ENCODE data around the gene STXBP5. TPM values are rescaled to one million over a fixed set of nuclear protein-coding genes. Genes with fewer than 3 reads are reported as not detected.

Gene STXBP5
- total and polyA plus RNA-seq, 2 of the 4 experiments (the other 2 are of a cell fraction) = 13.2 to 46.4 TPM

GRCh38 chr6:147161253-147161973, 42.8 kb upstream of the STXBP5 start (continued):
- TF ChIP-seq NFE2L2 (IDR thresholded peaks at IDR 0.05; ENCODE audit: low read depth, low read length) = no peak

- Histone ChIP-seq H4K20me1 (ENCODE audit: insufficient read depth, low read length) (no peaks in the 10 kb centered on the region), H3K14ac (replicated peaks; ENCODE audit: low read depth, low read length) (no peak overlapping the region), H4K91ac (ENCODE audit: insufficient read depth, low read depth, low read length) (no peak overlapping the region), H3K23ac (ENCODE audit: low read depth, low read length) (no peak overlapping the region), H3K9me3 (ENCODE audit: control insufficient read depth, insufficient read depth, low read length) (no peaks in the 10 kb centered on the region), H3K79me1 (ENCODE audit: low read depth in 1 of 2, low read length in 2 of 2) (peaks cover 0 to 3% of the 10 kb centered on the region in 2 experiments; a peak in 1 of 4 replicates), H2BK20ac (ENCODE audit: low read depth, low read length) (no peak overlapping the region), H3K27me3 (ENCODE audit: control insufficient read depth, insufficient read depth, low read length) (no peaks in the 10 kb centered on the region), H3K56ac (ENCODE audit: extremely low read depth, insufficient read depth, low read length) (no peak overlapping the region), H2AK5ac (ENCODE audit: low read depth, low read length) (no peak overlapping the region), H2AK9ac (replicated peaks; ENCODE audit: low read depth, low read length, poor library complexity) (no peak overlapping the region), H2AFZ (replicated peaks; ENCODE audit: low read length, poor library complexity) (no peak overlapping the region), H4K5ac (ENCODE audit: low read depth, low read length) (no peak overlapping the region), H3K9me1 (ENCODE audit: insufficient read depth, low read length) (no peaks in the 10 kb centered on the region; the same call in 1 of the 2 replicates), H3K4me2 (ENCODE audit: low read depth, low read length) (peak overlapping the region; percentile 2; the same call in 1 of the 2 replicates), H2BK5ac (ENCODE audit: low read depth, low read length, poor library complexity, severe bottlenecking) (peak overlapping the region; percentile 59), H3K9ac (ENCODE audit: low read depth, low read length) (no peak overlapping the region), H3K27ac (ENCODE audit: insufficient read depth, low read length) (no peak overlapping the region), H3K4ac (ENCODE audit: low read depth, low read length) (no peak overlapping the region), H3K18ac (ENCODE audit: low read depth, low read length) (no peak overlapping the region), H2BK120ac (ENCODE audit: low read depth, low read length) (no peak overlapping the region), H3K4me3 (ENCODE audit: insufficient read depth, low read depth, low read length) (no peak overlapping the region), H3K36me3 (ENCODE audit: control insufficient read depth, insufficient read depth, low read length) (no peaks in the 10 kb centered on the region), H3K4me1 (ENCODE audit: control insufficient read depth, insufficient read depth, low read length) (peaks cover 5% of the 10 kb centered on the region; the same call in 1 of the 2 replicates), H2BK15ac (ENCODE audit: low read depth, low read length) (no peak overlapping the region), H4K8ac (ENCODE audit: low read depth in 2 of 2, low read length in 2 of 2) (no peak overlapping the region)
- TF ChIP-seq POLR2A (IDR thresholded peaks at IDR 0.05; ENCODE audit: low read depth, low read length) (no peak), FOS (IDR thresholded peaks at IDR 0.05; ENCODE audit: low read depth, low read length) (peak; percentile 89), USF2 (IDR thresholded peaks at IDR 0.05; ENCODE audit: low read depth, low read length) (no peak), BHLHE40 (IDR thresholded peaks at IDR 0.05; ENCODE audit: low read depth, low read length) (peak; percentile 28; the same call in 1 of the 2 replicates), CTCF (conservative IDR thresholded peaks at IDR 0.05; ENCODE audit: low read depth, low read length) (no peak), RAD21 (IDR thresholded peaks at IDR 0.05; ENCODE audit: low read length) (no peak), CEBPB (IDR thresholded peaks at IDR 0.05; ENCODE audit: low read depth, low read length) (0 out of 2 replicates have a peak, but pooled peaks have one; percentile 45), MAFK (IDR thresholded peaks at IDR 0.05; ENCODE audit: low read depth, low read length) (no peak), RFX5 (IDR thresholded peaks at IDR 0.05; ENCODE audit: low read depth, low read length) (no peak)
- no CpG with 5 or more reads among the region's 4 CpGs for WGBS, 2 experiments (ENCODE audit: extremely low coverage in 2 of 2, insufficient read length in 1 of 2)
- ChIA-PET CTCF (no interaction called here), POLR2A (ENCODE audit: unreplicated experiment) (no interaction called here)
- BruUV-seq (replicated peaks) = no TSS peak
- in situ Hi-C loops (cut with MboI; ENCODE audit: low sequenced_read_pairs) = no loop called here
- DNase-seq (peak; percentile 95), ATAC-seq (ENCODE audit: low read depth) (peak; percentile 87)
- dilution Hi-C loops (cut with HindIII; ENCODE audit: low sequenced_read_pairs, unreplicated experiment) = no loop called here
- intact Hi-C loops (cut with micrococcal nuclease) = no loop called here
Measured at GRCh38 chr6:147161974-147162495, 42.2 kb upstream of the STXBP5 start.

All from IMR-90 (cell line).